GOT3 (cell line): ENCODE data around the gene ZNF24.

Experiments
- DNase-seq: peaks from one replicate; lab custom pipeline; 2025; ENCODE audit warnings: mixed read lengths; lab: John Stamatoyannopoulos, UW

Gene ZNF24

DNA sequence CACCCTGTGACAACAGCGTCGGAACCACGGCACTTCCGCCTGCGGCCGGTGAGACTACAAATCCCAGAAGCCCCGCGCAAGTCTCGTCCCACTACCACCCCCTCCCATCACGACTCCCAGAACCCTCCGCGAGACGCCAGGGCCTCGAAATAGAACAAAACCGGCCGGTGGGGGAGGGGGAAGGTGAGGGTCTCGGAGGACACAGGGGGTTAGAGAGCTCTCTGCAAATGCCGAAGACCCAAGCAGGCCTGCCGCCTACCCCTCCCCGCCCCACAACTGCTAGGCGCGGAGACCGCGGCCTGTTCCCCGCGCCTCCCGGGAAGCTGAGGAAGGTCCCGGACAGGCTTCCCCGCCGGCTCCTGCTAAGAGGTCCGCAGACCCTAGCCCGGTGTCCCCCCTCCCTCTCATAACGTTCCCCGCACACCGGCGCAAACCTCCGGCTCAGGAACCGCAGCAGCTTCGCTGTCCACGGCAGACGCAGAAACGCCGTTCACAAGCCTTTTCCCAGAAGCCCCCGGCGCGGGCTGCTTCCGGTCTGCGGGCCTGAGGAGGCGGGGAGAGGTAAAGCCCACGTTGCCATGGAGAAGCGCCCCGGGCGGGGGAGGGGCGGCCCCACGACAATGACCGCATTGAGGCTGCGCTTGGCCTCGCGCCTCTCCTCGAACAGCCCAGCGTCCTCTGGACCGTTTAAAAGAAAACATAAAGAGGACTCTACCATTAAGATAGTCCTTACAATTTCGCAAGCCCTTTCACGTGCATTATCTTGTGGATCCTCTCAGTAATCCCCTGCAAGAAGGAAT, at the start of gene ZNF24:
Gene ZNF24 (minus strand): TSS at position 485 of the 800 bp plus-strand sequence. CDS start 3,770 bp downstream, outside the sequence.
- peak; percentile 63 for DNase-seq

GRCh38 chr18:35393716-35394115, 49.5 kb upstream of the ZNF24 start:
- DNase-seq = no peak

DNA sequence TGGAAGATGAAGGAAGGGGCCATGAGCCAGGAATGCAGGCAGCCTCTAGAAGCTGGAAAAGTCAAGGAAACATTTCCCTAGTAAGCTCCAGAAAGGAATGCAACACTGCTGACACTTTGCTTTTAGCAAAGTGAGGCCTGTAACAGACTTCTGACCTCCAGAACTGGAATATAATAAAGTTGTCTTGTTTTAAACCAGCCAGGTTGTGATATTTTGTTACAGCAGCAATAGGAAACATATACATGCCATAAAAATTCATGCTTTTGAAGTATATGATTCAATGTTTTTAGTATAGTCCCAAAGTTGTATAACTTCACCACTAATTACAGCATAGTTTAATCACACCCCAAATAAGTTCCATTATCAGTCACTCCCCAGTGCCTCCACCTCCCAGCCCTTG, 48.2 kb upstream of the ZNF24 start:
- no peak for DNase-seq

GRCh38 chr18:35390951-35391700, 46.9 kb upstream of the ZNF24 start:
- no peak for DNase-seq

- DNase-seq = no peak
These were observed 44.9 kb upstream of the ZNF24 start for GRCh38 chr18:35389095-35389618.

GRCh38 chr18:35387152-35387571, 42.9 kb upstream of the ZNF24 start:
- no peak for DNase-seq

DNA sequence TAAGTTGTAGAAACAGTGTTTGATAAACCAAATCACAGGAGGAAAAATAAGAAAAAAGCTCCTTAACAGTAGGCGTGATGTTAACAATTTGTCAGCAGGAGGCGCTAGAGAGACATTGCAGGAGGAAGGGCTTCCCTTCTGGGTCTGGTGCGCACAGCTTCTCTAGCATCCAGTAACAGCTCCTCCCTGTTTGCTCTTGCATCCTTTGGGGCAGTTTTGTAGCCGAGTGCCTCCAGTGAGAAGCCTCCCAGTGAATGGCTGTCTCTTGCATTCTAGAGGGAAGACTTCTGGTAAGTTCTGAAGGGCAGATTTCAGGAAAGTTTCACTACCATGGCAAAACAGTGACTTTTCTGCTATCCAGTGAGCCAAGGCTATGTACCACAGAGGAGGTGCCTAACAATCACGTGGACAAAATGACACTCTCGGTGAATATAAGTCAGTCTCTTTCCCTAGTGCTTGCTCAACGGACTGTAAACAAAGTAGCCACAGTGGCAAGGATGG, 42.4 kb upstream of the ZNF24 start:
- no peak for DNase-seq

DNA sequence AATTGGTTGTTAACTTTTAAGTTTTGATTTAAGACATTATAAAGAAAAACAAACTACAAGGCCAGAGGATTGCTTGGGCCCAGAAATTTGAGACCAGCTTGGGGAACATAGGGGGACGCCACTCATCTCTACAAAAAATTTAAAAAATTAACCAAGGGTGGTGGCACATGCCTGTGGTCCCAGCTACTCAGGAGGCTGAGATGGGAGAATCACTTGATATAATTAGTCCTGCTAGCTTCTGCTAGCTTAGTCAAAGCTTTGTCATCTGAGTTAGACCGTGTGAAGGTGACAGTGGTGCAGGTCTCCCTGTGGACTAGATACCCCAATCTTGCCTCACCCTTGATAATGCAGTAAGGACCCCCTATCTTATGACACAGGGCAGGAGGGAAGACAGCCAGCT, 38.9 kb upstream of the ZNF24 start:
- no peak for DNase-seq

GRCh38 chr18:35379421-35379820, 35.2 kb upstream of the ZNF24 start:
- no peak for DNase-seq

DNA sequence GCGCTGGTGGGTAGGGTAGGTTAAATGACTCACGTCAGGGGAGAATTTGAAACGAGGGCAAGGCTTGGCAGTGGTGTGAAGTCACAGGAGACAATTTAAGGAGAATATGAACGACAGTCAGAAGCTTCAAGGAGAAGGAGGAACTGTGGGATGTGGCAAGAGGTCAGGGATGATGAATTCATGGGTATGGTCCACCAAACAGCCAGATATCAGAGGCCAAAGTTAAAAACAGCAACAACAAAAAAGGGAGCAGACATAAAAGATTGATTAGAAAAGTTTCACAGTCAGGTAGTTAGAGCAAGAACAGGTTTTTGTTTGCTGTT, 34.3 kb upstream of the ZNF24 start:
- DNase-seq = no peak

DNA sequence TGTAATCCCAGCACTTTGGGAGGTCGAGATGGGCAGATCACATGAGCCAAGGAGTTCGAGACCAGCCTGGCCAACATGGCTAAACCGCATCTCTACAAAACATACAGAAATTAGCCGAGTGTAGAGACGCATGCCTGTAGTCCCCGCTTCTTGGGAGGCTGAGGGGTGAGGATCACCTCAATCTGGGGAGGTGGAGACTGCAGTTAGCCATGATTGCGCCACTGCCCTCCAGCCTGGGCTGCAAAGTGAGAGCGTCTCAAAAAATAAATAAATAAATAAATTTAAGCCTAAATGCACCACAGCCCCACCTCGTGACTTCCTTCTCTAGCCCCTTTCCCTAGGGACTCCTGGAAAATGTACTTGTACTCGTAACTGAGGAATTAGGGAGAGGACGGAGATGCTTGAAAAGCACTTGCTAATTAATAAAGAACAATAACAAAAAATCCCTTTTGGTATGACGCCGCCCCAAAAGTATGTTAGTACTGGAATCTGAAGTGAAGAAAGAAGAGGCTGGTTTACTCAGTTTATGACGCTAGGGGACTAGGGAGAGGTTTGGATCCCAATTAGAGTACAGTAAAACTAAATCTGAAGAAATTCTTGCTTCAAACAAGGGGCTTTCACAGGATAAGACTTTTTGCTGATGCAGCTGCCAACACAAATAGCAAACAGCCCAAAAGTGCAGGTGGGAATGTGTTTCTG, 33.8 kb upstream of the ZNF24 start:
- no peak for DNase-seq

DNA sequence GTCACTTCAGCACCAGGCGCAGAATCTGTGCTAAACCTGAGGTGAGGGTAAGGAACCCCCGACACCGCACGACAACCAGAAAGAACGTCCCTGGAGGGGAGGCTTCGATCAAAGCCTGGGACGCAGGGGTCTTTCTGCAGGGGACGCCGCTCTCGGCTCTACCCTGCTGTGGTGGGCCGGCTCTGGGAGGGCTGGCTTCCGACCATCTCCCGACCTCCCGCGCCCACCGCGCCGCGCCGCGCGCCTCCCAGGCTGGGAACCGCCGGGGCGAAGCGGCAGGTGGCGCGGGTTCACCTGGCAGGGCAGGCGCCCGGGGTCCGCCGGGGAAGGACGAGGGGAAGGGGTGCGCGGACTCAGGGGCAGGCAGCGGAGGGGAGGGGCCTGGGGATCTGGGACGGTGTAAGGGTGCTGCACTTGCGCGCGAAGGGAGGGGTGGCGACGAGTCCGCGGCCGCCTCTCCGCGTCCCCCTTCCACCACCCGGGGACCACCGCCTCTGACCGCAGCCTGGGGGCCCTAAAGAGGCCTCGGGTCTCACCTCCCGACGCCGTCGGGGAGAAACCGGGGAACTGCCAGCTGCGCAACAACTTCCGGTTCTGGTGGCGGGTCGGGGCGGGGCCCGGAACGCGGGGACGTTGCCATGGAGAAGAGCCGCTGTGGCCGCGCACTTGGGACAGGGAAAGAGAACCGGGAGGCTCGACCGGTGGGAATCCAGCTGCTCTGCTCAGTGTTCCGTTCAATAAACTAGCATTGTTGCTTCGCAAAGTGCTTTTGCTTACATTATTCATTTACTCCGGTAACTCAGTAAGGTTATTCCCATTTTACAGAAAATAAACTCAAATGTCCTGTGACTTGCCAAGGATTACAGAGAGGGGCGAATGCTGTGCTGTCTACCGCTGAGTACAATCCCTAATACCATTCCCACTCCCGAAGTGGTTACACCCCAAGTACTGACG, 32.8 kb upstream of the ZNF24 start, which contains the start of gene ZNF396:
Gene ZNF396 (minus strand): TSS at position 596 of the 954 bp plus-strand sequence. CDS start 3,045 bp downstream, outside the sequence.
- DNase-seq = no peak

DNA sequence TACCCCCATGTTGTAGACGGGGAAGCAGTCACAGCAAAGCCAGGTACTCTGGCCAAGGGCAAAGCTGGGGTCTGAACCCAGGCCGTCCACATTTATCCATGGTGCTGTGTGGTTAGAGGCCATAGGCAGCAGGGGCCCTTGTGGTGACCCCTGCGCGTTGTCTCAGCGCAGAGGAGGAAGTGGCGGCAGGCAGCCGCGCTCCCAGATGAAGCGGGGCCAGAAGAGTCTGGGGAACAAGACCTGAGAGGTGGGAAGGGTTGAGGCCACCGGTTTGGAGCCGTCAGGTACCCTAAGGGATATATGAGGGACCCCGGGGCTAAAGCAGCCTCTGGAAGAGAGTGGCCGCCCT, 32.1 kb upstream of the ZNF24 start:
- no peak for DNase-seq

DNA sequence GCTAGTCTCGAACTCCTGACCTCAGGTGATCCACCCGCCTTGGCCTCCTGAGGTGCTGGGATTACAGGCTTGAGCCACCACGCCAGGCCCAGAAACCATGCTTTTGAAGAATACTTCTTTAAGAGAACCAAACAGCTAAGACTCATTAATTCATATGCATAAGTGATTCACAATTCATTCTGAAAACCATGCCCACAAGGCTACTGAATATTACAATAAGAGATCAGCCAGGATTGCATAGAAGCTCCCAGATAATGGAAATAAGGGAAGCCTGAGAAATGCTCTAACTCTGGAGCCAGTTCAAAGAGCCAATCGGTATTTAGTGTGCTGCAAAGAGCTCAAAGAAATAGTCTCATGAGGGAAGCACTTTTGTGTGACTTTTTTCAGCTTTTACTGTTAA, 30.5 kb upstream of the ZNF24 start:
- DNase-seq = no peak

- DNase-seq = no peak
These were observed 27.4 kb upstream of the ZNF24 start for GRCh38 chr18:35371412-35372195.

DNA sequence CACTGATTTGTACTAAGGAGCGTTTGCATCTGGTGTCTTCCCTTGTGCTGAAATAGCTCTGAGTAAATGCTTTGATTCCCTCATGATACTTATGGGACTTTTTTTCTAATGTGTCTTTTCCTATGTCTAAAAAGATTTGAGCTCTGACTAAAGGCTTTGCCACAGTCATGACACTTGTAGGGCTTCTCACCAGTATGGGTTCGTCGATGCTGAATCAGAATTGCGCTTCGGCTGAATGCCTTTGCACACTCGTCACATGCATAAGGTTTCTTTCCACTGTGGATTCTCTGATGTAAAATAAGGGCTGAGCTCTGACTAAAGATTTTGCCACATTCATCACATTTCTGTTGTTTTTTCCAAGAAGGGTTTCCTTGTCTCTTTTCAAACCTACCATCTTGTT, 24.9 kb upstream of the ZNF24 start:
- DNase-seq = no peak

DNA sequence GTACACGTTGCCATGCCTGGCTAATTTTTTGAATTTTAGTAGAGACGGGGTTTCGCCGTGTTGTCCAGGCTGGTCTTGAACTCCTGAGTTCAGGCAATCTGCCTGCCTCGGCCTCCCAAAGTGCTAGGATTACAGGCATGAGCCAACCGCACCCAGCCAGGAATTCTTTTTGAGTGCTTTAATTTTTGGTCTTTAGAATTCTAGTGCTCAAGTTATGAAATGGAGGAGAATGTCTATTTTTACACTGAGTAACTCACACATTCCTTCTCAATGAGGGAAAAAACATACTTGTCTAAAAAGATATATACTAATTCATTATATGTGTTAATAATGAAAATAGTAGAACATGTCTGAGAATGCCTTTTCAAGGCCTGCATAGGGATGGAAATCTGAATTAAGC, 24.4 kb upstream of the ZNF24 start:
- no peak for DNase-seq

- DNase-seq = no peak
These were observed 18.3 kb upstream of the ZNF24 start for GRCh38 chr18:35362531-35362930.

DNA sequence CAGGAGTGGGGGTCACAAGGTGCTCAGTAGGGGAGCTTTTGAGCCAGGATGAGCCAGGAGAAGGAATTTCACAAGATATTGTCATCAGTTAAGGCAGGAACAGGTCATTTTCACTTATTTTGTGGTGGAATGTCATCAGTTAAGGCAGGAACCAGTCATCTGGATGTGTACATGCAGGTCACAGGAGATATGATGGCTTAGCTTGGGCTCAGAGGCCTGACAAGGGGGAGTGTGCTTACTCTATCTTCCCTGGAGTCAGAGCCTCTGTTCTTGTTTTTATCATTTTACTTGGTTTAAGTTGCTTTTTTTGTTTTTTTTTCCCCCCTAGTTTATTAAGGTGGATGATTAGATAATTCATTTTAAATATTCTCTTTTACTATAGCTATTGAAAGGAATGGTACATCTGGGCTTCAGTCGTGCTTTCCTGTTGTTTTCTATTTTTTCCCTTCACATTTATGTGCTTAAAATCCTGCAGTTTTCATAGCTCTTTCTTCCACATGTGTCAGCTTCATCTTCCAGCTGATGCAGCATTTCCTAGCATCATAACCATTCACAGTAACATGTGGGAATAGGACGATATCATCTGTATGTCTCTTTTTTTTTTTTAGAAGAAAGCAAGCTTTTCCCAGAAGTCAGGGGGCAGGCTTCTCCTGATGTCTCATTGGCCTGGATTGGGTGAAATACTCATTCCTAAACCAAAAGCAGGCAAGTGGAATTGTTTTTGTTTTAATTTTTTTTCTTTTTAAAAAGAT, 17.5 kb upstream of the ZNF24 start:
- DNase-seq = no peak

DNA sequence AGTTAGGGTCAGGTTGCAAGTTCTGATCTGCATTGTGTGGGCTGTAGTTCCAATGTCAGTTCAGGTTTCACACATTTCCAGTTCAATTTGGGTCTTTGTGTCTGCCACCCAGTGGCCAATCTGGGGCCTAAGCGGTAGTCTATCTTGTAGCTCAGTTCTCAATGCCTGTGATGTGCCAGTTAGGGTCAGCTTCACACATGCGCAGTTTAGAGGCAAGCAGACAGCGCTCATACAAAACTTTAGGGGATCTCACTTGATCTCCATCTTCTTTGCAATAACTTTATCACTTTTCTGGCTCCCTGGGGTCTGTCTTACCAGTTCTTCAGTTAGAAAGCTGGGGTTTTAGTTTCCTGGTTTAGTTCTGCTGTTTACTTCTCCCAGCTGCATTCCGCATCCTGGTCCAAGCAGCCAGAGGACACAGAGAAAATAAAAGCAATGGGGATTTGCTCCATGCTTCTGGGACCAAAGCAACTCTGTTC, 11.0 kb upstream of the ZNF24 start:
- no peak for DNase-seq
